Panc1 (cell line): ENCODE measurements around the gene RSPH6A. TPM values are rescaled to one million over a fixed set of nuclear protein-coding genes. Genes with fewer than 3 reads are reported as not detected.

Experiments
- ATAC-seq: fragments of 200-7000 bp; cut with Tn5 transposase; 2 replicates; pipeline ENCODE4 v1.9.1; 2020; ENCODE audit warnings: mild to moderate bottlenecking, moderate library complexity
- BruUV-seq: library from RNA; stranded (reverse); fragments of 400-500 nt; replicated peaks from 2 replicates; lab custom pipeline; 2021; lab: Mats Ljungman, UMichigan
- CTCF ChIA-PET: fragments of 300-600 bp; sonication (Branson Sonifier 250); formaldehyde crosslinking; loops from one replicate; lab custom pipeline; 2022; ENCODE audit warnings: antibody characterized with exemption; lab: Charles Lee
- POLR2A ChIA-PET: fragments of 300-600 bp; sonication (Branson Sonifier 250); formaldehyde crosslinking; loops from one replicate; lab custom pipeline; 2022; ENCODE audit warnings: antibody characterized with exemption; lab: Charles Lee
- DNase-seq: peaks from one replicate; pipeline ENCODE4 v3.0.0-alpha.2; 2010; ENCODE audit warnings: low read depth, low spot score
- H3K27ac ChIP-seq: 2 replicates; pipeline ENCODE4 v1.5.1; 2011; ENCODE audit warnings: mild to moderate bottlenecking, low read length, inconsistent platforms
- H3K27me3 ChIP-seq: fragments of 200-500 bp; sonication (Bioruptor generic); 2 replicates; pipeline ENCODE4 v1.6.0; 2014; ENCODE audit warnings: low read length, inconsistent platforms; ENCODE audit not compliant: control insufficient read depth, insufficient read depth
- H3K36me3 ChIP-seq: fragments of 200-500 bp; sonication (Bioruptor generic); 2 replicates; pipeline ENCODE4 v1.5.1; 2014; ENCODE audit warnings: inconsistent platforms, mild to moderate bottlenecking, low read length, moderate library complexity; ENCODE audit not compliant: control insufficient read depth, insufficient read depth
- H3K4me1 ChIP-seq: 2 replicates; pipeline ENCODE4 v1.5.1; 2011; ENCODE audit warnings: inconsistent platforms, mild to moderate bottlenecking, low read length, moderate library complexity; ENCODE audit not compliant: control insufficient read depth, insufficient read depth
- H3K4me3 ChIP-seq, 2 experiments: 2 replicates each; pipeline ENCODE4 v1.5.1; 2011 to 2012; ENCODE audit warnings: low read depth in 2 of 2, low read length in 2 of 2, mild to moderate bottlenecking in 2 of 2, inconsistent platforms in 1 of 2, moderate library complexity in 1 of 2
- H3K9me3 ChIP-seq: fragments of 200-500 bp; sonication (Bioruptor generic); 2 replicates; pipeline ENCODE4 v1.5.1; 2014; ENCODE audit warnings: low read depth, mild to moderate bottlenecking, inconsistent platforms, low read length, moderate library complexity; ENCODE audit not compliant: control insufficient read depth, insufficient read depth
- POLR2AphosphoS5 ChIP-seq: IDR thresholded peaks from 2 replicates; pipeline ENCODE4 v1.6.1; 2012; ENCODE audit warnings: mild to moderate bottlenecking, low read depth, low read length, moderate library complexity
- SIN3A ChIP-seq: IDR thresholded peaks from 2 replicates; pipeline ENCODE4 v1.6.1; 2012; ENCODE audit warnings: low read depth, mild to moderate bottlenecking, low read length, moderate library complexity, borderline replicate concordance; ENCODE audit not compliant: insufficient read depth
- TCF7L2 ChIP-seq: IDR thresholded peaks from 2 replicates; pipeline ENCODE4 v1.6.1; 2011; ENCODE audit warnings: mild to moderate bottlenecking, low read depth, low read length, inconsistent platforms
- in situ Hi-C: cut with HindIII; loops from 2 replicates; pipeline ENCODE4 v1.10.0; 2016; ENCODE audit warnings: low sequenced_read_pairs, low pct_unique_long_range_greater_than_20kb
- intact Hi-C: fragments of 100-400 bp; cut with micrococcal nuclease; formaldehyde crosslinking; loops from one replicate; pipeline ENCODE4 v1.10.0; 2022; ENCODE audit not compliant: unreplicated experiment
- total RNA-seq: library from RNA; stranded (reverse); gene quantifications from one replicate; pipeline ENCODE4 v1.2.1, GENCODE V29; 2021; ENCODE audit not compliant: unreplicated experiment
- TF ChIP-seq, protein P1 (sequence below), 2 experiments: IDR thresholded peaks; 2 replicates each; pipeline ENCODE4 v1.6.1; 2011 to 2012; ENCODE audit warnings: low read depth in 2 of 2, control low read depth in 1 of 2, low read length in 1 of 2, mild to moderate bottlenecking in 1 of 2, moderate library complexity in 1 of 2; ENCODE audit not compliant: insufficient read depth in 1 of 2
- TF ChIP-seq, protein P2 (sequence below): fragments of 450-650 bp; IDR thresholded peaks from 2 replicates; pipeline ENCODE4 v1.5.1; 2017; ENCODE audit warnings: mild to moderate bottlenecking

Gene RSPH6A
- total RNA-seq, 1 experiment from 2014 or later: not detected

DNA sequence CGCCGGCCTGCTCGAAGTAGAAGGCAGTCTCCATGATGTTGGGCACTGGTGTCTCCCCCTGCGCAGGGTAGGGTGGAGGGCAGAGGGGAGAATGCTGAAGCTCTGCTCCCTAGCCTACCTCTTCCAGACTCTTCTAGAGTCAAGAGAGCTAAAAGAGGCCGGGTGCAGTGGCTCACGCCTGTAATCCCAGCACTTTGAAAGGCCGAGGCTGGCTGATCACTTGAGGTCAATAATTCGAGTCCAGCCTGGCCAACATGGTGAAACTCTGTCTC is 10.2 kb downstream of the RSPH6A start:
- ATAC-seq (no peak), DNase-seq (no peak)
- no peak for TF ChIP-seq TCF7L2
- TF ChIP-seq, protein P1, sequence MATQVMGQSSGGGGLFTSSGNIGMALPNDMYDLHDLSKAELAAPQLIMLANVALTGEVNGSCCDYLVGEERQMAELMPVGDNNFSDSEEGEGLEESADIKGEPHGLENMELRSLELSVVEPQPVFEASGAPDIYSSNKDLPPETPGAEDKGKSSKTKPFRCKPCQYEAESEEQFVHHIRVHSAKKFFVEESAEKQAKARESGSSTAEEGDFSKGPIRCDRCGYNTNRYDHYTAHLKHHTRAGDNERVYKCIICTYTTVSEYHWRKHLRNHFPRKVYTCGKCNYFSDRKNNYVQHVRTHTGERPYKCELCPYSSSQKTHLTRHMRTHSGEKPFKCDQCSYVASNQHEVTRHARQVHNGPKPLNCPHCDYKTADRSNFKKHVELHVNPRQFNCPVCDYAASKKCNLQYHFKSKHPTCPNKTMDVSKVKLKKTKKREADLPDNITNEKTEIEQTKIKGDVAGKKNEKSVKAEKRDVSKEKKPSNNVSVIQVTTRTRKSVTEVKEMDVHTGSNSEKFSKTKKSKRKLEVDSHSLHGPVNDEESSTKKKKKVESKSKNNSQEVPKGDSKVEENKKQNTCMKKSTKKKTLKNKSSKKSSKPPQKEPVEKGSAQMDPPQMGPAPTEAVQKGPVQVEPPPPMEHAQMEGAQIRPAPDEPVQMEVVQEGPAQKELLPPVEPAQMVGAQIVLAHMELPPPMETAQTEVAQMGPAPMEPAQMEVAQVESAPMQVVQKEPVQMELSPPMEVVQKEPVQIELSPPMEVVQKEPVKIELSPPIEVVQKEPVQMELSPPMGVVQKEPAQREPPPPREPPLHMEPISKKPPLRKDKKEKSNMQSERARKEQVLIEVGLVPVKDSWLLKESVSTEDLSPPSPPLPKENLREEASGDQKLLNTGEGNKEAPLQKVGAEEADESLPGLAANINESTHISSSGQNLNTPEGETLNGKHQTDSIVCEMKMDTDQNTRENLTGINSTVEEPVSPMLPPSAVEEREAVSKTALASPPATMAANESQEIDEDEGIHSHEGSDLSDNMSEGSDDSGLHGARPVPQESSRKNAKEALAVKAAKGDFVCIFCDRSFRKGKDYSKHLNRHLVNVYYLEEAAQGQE (IDR thresholded peaks at IDR 0.05; ENCODE audit: insufficient read depth in 1 of 2, low read depth in 2 of 2, low read length in 1 of 2): no peak
- H3K27ac ChIP-seq: no peak overlapping the region
- H3K36me3 ChIP-seq: no peaks in the 10 kb centered on the region
- no peaks in the 10 kb centered on the region for H3K9me3 ChIP-seq
- in situ Hi-C loops (no loop called here), intact Hi-C loops (no loop called here)
- peaks cover 4% of the 10 kb centered on the region; the same call in 1 of the 2 replicates for H3K4me1 ChIP-seq
- ChIA-PET CTCF (interaction anchor here (0.7 kb wide), 1 partner anchor 123 kb away, joined by 3 read pairs; no protein-coding TSS in a partner anchor), POLR2A (no interaction called here)
- no TSS peak for BruUV-seq
- no peak overlapping the region for H3K4me3 ChIP-seq
- no peaks in the 10 kb centered on the region for H3K27me3 ChIP-seq

DNA sequence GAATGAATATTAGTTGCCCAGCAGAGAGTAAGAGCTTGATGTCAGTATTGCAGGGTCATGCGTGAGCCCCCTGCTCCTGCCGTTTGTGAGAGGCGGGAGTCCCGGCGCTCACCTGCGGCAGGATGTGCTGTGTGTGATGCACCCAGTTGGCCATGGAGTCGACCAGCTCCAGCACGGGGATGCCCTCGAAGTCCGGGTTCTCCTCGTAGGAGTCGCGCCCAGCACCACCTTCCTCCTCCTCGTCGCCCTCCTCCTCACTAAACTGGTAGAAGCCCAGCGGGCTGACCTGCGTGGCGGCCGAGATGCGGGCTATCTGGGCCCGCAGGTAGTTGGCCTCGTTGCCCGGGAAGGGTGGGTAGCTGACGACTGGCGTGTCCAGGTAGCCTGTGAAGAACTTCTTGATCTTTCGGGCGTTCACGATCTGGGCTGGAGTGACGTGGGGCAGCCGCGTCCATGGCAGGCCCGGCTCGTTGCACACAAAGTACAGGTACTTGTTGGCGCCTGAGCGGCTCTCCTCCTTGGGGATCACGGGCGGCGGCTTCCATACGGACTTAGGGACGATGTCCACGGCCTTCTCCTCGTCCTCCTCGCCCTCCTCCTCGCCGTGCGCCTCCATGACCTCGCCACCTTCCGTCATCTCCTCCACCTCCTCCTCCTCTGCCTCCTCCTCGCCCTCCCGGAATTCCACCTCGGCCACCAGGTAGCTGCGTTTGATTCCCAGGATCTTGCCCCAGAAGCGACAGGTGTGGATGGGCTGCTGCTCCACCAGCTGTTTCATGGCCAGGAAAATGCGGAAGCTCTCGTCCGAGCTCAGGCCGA is 10.8 kb downstream of the RSPH6A start:
- no peak for DNase-seq
- CTCF ChIA-PET: no interaction called here
- Histone ChIP-seq H3K36me3 (no peaks in the 10 kb centered on the region), H3K4me3 (no peak overlapping the region), H3K9me3 (no peaks in the 10 kb centered on the region), H3K4me1 (peaks cover under 1% of the 10 kb centered on the region; the same call in 1 of the 2 replicates), H3K27me3 (no peaks in the 10 kb centered on the region), H3K27ac (no peak overlapping the region)
- in situ Hi-C loops: no loop called here
- POLR2A ChIA-PET: no interaction called here
- intact Hi-C loops: no loop called here
- no peak for ATAC-seq
- BruUV-seq: no TSS peak
- TF ChIP-seq, protein P2, sequence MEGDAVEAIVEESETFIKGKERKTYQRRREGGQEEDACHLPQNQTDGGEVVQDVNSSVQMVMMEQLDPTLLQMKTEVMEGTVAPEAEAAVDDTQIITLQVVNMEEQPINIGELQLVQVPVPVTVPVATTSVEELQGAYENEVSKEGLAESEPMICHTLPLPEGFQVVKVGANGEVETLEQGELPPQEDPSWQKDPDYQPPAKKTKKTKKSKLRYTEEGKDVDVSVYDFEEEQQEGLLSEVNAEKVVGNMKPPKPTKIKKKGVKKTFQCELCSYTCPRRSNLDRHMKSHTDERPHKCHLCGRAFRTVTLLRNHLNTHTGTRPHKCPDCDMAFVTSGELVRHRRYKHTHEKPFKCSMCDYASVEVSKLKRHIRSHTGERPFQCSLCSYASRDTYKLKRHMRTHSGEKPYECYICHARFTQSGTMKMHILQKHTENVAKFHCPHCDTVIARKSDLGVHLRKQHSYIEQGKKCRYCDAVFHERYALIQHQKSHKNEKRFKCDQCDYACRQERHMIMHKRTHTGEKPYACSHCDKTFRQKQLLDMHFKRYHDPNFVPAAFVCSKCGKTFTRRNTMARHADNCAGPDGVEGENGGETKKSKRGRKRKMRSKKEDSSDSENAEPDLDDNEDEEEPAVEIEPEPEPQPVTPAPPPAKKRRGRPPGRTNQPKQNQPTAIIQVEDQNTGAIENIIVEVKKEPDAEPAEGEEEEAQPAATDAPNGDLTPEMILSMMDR: no peak
- TF ChIP-seq SIN3A (no peak), POLR2AphosphoS5 (no peak)

DNA sequence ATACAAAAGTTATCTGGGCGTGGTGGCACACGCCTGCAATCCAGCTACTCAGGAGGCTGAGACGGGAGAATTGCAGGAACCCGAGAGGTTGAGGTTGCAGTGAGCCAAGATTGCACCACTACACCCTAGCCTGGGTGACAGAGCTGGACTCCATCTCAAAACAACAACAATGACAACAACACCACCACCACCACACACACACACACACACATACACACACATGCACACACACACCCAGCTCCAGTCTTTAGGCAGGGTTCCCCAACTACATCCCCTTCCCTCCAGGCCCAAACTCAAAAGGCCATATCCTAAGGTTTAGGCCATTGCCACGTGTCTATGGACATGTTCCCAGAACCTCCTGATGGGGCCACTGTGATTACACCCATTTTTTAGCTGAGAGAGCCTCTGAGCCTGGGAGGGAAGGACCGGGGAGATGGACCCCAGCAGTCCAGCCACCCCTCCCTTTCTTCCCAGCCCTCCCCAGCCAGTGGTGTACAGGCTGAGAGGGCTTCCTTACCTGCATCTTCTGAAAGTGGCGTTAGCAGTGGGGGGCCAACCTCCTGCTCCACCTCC is 13.4 kb downstream of the RSPH6A start:
- ChIA-PET CTCF (no interaction called here), POLR2A (interaction anchor here (0.7 to 0.8 kb wide), 2 partner anchors 13 to 124 kb away, joined by 3 to 6 read pairs; no protein-coding TSS in a partner anchor)
- ATAC-seq (no peak), DNase-seq (no peak)
- in situ Hi-C loops: no loop called here
- Histone ChIP-seq H3K27ac (no peak overlapping the region), H3K27me3 (no peaks in the 10 kb centered on the region), H3K4me3 (no peak overlapping the region), H3K36me3 (no peaks in the 10 kb centered on the region), H3K9me3 (no peaks in the 10 kb centered on the region), H3K4me1 (peaks cover 4% of the 10 kb centered on the region; the same call in 1 of the 2 replicates)
- TF ChIP-seq, protein P1 (IDR thresholded peaks at IDR 0.05; ENCODE audit: insufficient read depth in 1 of 2, low read depth in 2 of 2, low read length in 1 of 2): no peak
- no peak for TF ChIP-seq POLR2AphosphoS5
- no peak for TF ChIP-seq TCF7L2
- TF ChIP-seq SIN3A: no peak
- TF ChIP-seq, protein P2: no peak
- intact Hi-C loops: no loop called here
- BruUV-seq: no TSS peak
